Measurements from ENCODE around the gene RCAN2. TPM values are rescaled to one million over a fixed set of nuclear protein-coding genes. Genes with fewer than 3 reads are reported as not detected.
A peak's percentile ranks its signal among the peaks of the same experiment; 100 is the strongest.

The RCAN2 gene
- total and polyA plus RNA-seq, 4 donors = 4.5 to 16.7 (median 4.8) TPM

GRCh38 chr6:46270336-46270735 is 220.9 kb downstream of the RCAN2 start:
- H3K27ac ChIP-seq (ENCODE audit: low read depth in 1 of 2, low read length in 1 of 2) = no peak overlapping the region
- peaks cover 0 to 18% (median 0%) of the 10 kb centered on the region in 5 donors for H3K4me1 ChIP-seq (ENCODE audit: control insufficient read depth in 5 of 5, insufficient read depth in 5 of 5, low read length in 5 of 5)
- H3K4me3 ChIP-seq = no peak overlapping the region
- no peaks in the 10 kb centered on the region for H3K9me3 ChIP-seq (ENCODE audit: control insufficient read depth in 4 of 4, insufficient read depth in 3 of 4, low read length in 3 of 4)
- no peaks in the 10 kb centered on the region for H3K36me3 ChIP-seq (ENCODE audit: control insufficient read depth in 4 of 4, insufficient read depth in 4 of 4, low read length in 4 of 4)
- ATAC-seq (ENCODE audit: insufficient read depth, low FRiP score) (no peak), DNase-seq (no peak)
- no peak overlapping the region for H3K9ac ChIP-seq (ENCODE audit: insufficient read depth in 1 of 2, low read length in 2 of 2)
- no peak for TF ChIP-seq CTCF (IDR thresholded peaks at IDR 0.05; ENCODE audit: control extremely low read depth, extremely low read depth)
- 89 to 91% methylated on average over 7 of the region's 7 CpGs for WGBS, 2 donors
- no peaks in the 10 kb centered on the region for H3K27me3 ChIP-seq (ENCODE audit: control insufficient read depth in 3 of 3, insufficient read depth in 3 of 3, low read length in 2 of 3)

GRCh38 chr6:46269447-46270229 is 221.6 kb downstream of the RCAN2 start:
- H3K9me3 ChIP-seq (ENCODE audit: control insufficient read depth in 4 of 4, insufficient read depth in 3 of 4, low read length in 3 of 4) = no peaks in the 10 kb centered on the region
- no peak for TF ChIP-seq CTCF (IDR thresholded peaks at IDR 0.05; ENCODE audit: control extremely low read depth, extremely low read depth)
- no peaks in the 10 kb centered on the region for H3K27me3 ChIP-seq (ENCODE audit: control insufficient read depth in 3 of 3, insufficient read depth in 3 of 3, low read length in 2 of 3)
- H3K9ac ChIP-seq (ENCODE audit: insufficient read depth in 1 of 2, low read length in 2 of 2) = no peak overlapping the region
- ATAC-seq (ENCODE audit: insufficient read depth, low FRiP score) (no peak), DNase-seq (peak; percentile 19 to 58 (median 45))
- H3K4me1 ChIP-seq (ENCODE audit: control insufficient read depth in 5 of 5, insufficient read depth in 5 of 5, low read length in 5 of 5) = peaks cover 0 to 22% (median 0%) of the 10 kb centered on the region in 5 donors
- H3K4me3 ChIP-seq = no peak overlapping the region
- 79 to 96% methylated on average over 5 of the region's 5 CpGs for WGBS, 2 donors
- no peak overlapping the region for H3K27ac ChIP-seq (ENCODE audit: low read depth in 1 of 2, low read length in 1 of 2)
- H3K36me3 ChIP-seq (ENCODE audit: control insufficient read depth in 4 of 4, insufficient read depth in 4 of 4, low read length in 4 of 4) = no peaks in the 10 kb centered on the region

- Histone ChIP-seq H3K9ac (ENCODE audit: insufficient read depth in 1 of 2, low read length in 2 of 2) (no peak overlapping the region), H3K4me3 (no peak overlapping the region), H3K9me3 (ENCODE audit: control insufficient read depth in 4 of 4, insufficient read depth in 3 of 4, low read length in 3 of 4) (no peaks in the 10 kb centered on the region), H3K27ac (ENCODE audit: low read depth in 1 of 2, low read length in 1 of 2) (no peak overlapping the region), H3K36me3 (ENCODE audit: control insufficient read depth in 4 of 4, insufficient read depth in 4 of 4, low read length in 4 of 4) (no peaks in the 10 kb centered on the region), H3K27me3 (ENCODE audit: control insufficient read depth in 3 of 3, insufficient read depth in 3 of 3, low read length in 2 of 3) (no peaks in the 10 kb centered on the region), H3K4me1 (ENCODE audit: control insufficient read depth in 5 of 5, insufficient read depth in 5 of 5, low read length in 5 of 5) (peaks cover 0 to 24% (median 5%) of the 10 kb centered on the region in 5 donors)
- no peak for TF ChIP-seq CTCF (IDR thresholded peaks at IDR 0.05; ENCODE audit: control extremely low read depth, extremely low read depth)
- ATAC-seq (ENCODE audit: insufficient read depth, low FRiP score) = no peak
- DNase-seq = no peak
- WGBS, 2 donors = 69 to 90% methylated on average over 3 of the region's 3 CpGs
Observed at GRCh38 chr6:46267515-46267914, 223.7 kb downstream of the RCAN2 start.
